HPDE6-E6E7 (cell line): ENCODE data around the gene USP17L15.
"Not testable (repeated sequence)": the region's sequence is repeated elsewhere in the genome, so short reads cannot be mapped to it uniquely, and the experiment has no call there.

ENCODE experiments used
- DNase-seq: peaks from one replicate; pipeline ENCODE4 v3.0.0; 2011; ENCODE audit warnings: missing footprints; ENCODE audit errors: extremely low spot score

Gene USP17L15

GRCh38 chr4:9234085-9234484 lies at the start of gene USP17L15:
USP17L15 (plus strand) TSS chr4:9234385; CDS start chr4:9234385, 0 bp downstream.
- DNase-seq, result not testable (repeated sequence)

- DNase-seq, result not testable (repeated sequence)
These were observed 23.8 kb upstream of the USP17L15 start, which contains the start of gene USP17L10 for GRCh38 chr4:9210357-9210756. USP17L10 (plus strand) TSS chr4:9210657; CDS start chr4:9210657, 0 bp downstream.

- DNase-seq, result not testable (repeated sequence)
These were observed 19.5 kb upstream of the USP17L15 start for GRCh38 chr4:9214701-9215100.

- not testable (repeated sequence) for DNase-seq
These were observed 19.1 kb upstream of the USP17L15 start, which contains the start of gene USP17L11 for GRCh38 chr4:9215105-9215504. USP17L11 (plus strand) TSS chr4:9215405; CDS start chr4:9215405, 0 bp downstream.

GRCh38 chr4:9219852-9220251 lies 14.3 kb upstream of the USP17L15 start, which contains the start of gene USP17L12:
USP17L12 (plus strand) TSS chr4:9220152; CDS start chr4:9220152, 0 bp downstream.
- DNase-seq, result not testable (repeated sequence)

GRCh38 chr4:9224596-9224995 lies 9.6 kb upstream of the USP17L15 start, which contains the start of gene USP17L13:
USP17L13 (plus strand) TSS chr4:9224896; CDS start chr4:9224896, 0 bp downstream.
- not testable (repeated sequence) for DNase-seq

- DNase-seq, result not testable (repeated sequence)
These were observed 3.9 kb upstream of the USP17L15 start for GRCh38 chr4:9230249-9230648.

- DNase-seq, result not testable (repeated sequence)
These were observed 4.3 kb downstream of the USP17L15 start for GRCh38 chr4:9238461-9238860.

- not testable (repeated sequence) for DNase-seq
These were observed 9.4 kb downstream of the USP17L15 start, which contains the start of gene USP17L17 for GRCh38 chr4:9243579-9243978. USP17L17 (plus strand) TSS chr4:9243879; CDS start chr4:9243879, 0 bp downstream.

- DNase-seq, result not testable (repeated sequence)
These were observed 13.9 kb downstream of the USP17L15 start, which contains the start of gene USP17L18 for GRCh38 chr4:9247953-9248680. USP17L18 (plus strand) TSS chr4:9248630; CDS start chr4:9248630, 0 bp downstream.

- not testable (repeated sequence) for DNase-seq
These were observed 18.9 kb downstream of the USP17L15 start, which contains the start of gene USP17L19 for GRCh38 chr4:9253078-9253477. USP17L19 (plus strand) TSS chr4:9253378; CDS start chr4:9253378, 0 bp downstream.

- DNase-seq, result not testable (repeated sequence)
These were observed 23.6 kb downstream of the USP17L15 start, which contains the start of gene USP17L20 for GRCh38 chr4:9257824-9258223. USP17L20 (plus strand) TSS chr4:9258124; CDS start chr4:9258124, 0 bp downstream.

GRCh38 chr4:9262572-9262971 lies 28.4 kb downstream of the USP17L15 start, which contains the start of gene USP17L21:
USP17L21 (plus strand) TSS chr4:9262872; CDS start chr4:9262872, 0 bp downstream.
- DNase-seq, result not testable (repeated sequence)

- not testable (repeated sequence) for DNase-seq
These were observed 33.1 kb downstream of the USP17L15 start, which contains the start of gene USP17L22 for GRCh38 chr4:9267319-9267718. USP17L22 (plus strand) TSS chr4:9267619; CDS start chr4:9267619, 0 bp downstream.

- not testable (repeated sequence) for DNase-seq
These were observed 37.5 kb downstream of the USP17L15 start for GRCh38 chr4:9271719-9272118.
